RWPE1 (cell line): Measurements from ENCODE around the gene SFMBT1.

Experiments
- CTCF ChIA-PET: fragments of 350-600 bp; sonication (Branson Sonifier 250); formaldehyde crosslinking; extraction: SDS; loops from one replicate; lab custom pipeline; 2021; lab: Yijun Ruan, JAX
- POLR2A ChIA-PET: fragments of 400-600 bp; formaldehyde crosslinking; extraction: SDS; loops from one replicate; lab custom pipeline; 2020; ENCODE audit warnings: antibody characterized with exemption; ENCODE audit not compliant: low non-redundant PET; lab: Yijun Ruan, JAX
- DNase-seq: peaks from one replicate; pipeline ENCODE4 v3.0.0; 2012; ENCODE audit warnings: low spot score
- H3K27ac ChIP-seq: fragments of 450-650 bp; 2 replicates; pipeline ENCODE4 v1.5.1; 2017
- TF ChIP-seq, protein P1 (sequence below): fragments of 450-650 bp; conservative IDR thresholded peaks from 2 replicates; pipeline ENCODE4 v1.5.1; 2017; ENCODE audit warnings: low read depth, mild to moderate bottlenecking

Gene SFMBT1

DNA sequence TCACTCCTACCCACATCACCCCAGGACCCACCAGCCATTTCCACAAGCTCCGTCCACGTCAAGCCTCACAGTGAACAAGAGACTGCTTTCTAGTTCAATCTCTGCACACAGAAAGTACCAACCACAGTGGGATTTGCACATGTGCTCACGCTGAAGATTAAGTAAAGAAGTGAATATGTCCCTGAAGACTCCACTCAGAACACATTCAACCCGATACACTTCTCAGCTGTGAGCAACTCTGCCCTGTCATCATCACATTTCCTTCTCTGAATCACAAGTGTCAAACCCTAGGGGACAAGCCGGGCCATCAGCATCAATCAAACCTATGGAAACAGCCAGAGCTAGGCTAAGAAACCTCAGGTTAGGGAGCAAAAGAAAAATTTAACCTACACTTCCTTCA lies 150.5 kb downstream of the SFMBT1 start:
- DNase-seq = no peak
- CTCF ChIA-PET = no interaction called here
- POLR2A ChIA-PET = no interaction called here
- TF ChIP-seq, protein P1, sequence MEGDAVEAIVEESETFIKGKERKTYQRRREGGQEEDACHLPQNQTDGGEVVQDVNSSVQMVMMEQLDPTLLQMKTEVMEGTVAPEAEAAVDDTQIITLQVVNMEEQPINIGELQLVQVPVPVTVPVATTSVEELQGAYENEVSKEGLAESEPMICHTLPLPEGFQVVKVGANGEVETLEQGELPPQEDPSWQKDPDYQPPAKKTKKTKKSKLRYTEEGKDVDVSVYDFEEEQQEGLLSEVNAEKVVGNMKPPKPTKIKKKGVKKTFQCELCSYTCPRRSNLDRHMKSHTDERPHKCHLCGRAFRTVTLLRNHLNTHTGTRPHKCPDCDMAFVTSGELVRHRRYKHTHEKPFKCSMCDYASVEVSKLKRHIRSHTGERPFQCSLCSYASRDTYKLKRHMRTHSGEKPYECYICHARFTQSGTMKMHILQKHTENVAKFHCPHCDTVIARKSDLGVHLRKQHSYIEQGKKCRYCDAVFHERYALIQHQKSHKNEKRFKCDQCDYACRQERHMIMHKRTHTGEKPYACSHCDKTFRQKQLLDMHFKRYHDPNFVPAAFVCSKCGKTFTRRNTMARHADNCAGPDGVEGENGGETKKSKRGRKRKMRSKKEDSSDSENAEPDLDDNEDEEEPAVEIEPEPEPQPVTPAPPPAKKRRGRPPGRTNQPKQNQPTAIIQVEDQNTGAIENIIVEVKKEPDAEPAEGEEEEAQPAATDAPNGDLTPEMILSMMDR = no peak
- H3K27ac ChIP-seq = no peak overlapping the region

DNA sequence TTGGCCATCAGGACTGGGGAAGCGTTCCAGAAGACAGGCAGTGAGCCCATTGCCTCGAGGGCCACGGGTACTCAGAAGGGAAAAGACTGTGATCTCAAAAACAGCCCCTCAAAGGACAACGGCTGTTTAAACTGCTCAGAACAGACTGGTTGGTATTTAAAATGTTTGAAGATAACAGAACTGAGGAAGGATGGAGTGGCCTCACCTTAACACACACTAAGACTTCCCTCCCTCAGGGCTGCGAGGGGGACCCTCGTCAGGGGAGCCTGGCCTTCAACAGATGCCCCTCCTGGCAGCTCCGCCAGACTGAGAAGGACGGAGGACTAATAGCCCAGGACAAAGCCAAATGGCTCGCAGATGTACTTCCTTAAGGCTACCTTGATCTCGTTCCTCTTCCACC lies 151.1 kb downstream of the SFMBT1 start:
- no peak overlapping the region for H3K27ac ChIP-seq
- CTCF ChIA-PET = no interaction called here
- POLR2A ChIA-PET = no interaction called here
- no peak for DNase-seq
- TF ChIP-seq, protein P1 = no peak

DNA sequence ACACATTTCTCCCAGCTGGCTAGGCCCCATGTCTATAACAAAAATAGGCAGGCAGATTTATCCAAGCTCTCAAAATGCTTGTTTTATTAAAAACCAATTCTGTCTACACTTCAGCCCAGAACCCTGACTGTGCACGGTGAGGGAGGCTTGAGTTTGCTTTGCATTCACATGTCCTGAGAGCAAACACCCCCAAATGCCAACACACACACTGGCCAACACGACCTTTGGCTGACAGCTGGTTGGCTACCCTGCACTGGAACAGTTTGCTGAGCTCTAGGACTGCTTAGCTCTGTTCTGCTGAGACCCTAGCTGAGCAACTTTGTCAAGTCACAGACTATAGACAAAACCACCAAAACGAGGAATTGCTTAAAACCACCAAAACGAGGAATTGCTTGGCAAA lies 152.2 kb downstream of the SFMBT1 start:
- no peak for DNase-seq
- POLR2A ChIA-PET = no interaction called here
- CTCF ChIA-PET = no interaction called here
- TF ChIP-seq, protein P1 = no peak
- no peak overlapping the region for H3K27ac ChIP-seq

DNA sequence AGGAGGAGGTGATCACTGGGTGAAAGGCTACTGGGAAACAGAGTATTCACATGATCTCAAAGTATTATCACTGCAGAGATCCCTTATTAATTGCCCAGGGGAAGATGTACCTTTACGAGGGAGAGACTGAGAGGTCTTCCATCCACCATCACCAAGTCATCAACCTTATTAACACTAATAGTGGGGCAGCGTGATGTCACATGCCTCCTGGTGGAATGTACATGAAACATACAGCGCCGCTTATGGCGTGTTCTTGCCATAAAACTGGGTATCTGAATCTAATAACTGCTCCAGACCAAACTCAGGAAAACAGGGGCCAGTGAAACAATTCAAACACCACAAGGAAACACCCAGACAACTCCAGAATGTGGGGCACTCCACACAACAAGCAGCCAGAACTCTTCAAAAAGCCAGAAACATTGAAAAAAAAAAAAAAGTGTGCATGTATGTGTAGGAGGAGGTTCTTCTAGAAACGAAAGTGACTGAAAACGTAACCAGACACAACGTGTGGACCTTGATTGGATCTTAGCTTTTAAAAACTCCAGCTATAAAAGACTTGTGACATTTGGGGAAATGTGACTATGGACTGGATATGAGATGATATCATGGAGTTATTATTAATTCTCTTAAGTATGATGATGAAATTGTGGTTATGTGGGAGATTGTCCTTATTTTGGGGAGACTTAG lies 153.1 kb downstream of the SFMBT1 start:
- ChIA-PET POLR2A (no interaction called here), CTCF (interaction anchor here (0.6 kb wide), 1 partner anchor 414 kb away, joined by 3 read pairs; no protein-coding TSS in a partner anchor)
- H3K27ac ChIP-seq = no peak overlapping the region
- no peak for DNase-seq
- TF ChIP-seq, protein P1 = no peak

DNA sequence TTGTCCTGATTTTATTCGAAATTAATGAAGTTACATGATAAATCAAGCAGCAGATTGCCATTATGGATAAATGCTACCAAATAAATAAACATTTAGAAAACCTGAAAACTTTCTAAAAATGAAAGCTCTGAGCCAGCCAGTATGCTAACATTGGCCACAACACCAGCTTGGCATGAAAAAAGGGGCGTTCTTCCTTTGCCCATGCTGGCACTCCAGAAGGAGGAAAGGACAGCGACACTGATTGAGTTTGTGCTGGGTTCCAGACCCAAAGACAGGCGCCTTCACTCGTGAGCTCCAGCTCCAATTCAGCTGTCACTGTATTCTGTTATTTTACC lies 153.6 kb downstream of the SFMBT1 start:
- no peak overlapping the region for H3K27ac ChIP-seq
- ChIA-PET POLR2A (no interaction called here), CTCF (no interaction called here)
- DNase-seq = no peak
- TF ChIP-seq, protein P1 = no peak

DNA sequence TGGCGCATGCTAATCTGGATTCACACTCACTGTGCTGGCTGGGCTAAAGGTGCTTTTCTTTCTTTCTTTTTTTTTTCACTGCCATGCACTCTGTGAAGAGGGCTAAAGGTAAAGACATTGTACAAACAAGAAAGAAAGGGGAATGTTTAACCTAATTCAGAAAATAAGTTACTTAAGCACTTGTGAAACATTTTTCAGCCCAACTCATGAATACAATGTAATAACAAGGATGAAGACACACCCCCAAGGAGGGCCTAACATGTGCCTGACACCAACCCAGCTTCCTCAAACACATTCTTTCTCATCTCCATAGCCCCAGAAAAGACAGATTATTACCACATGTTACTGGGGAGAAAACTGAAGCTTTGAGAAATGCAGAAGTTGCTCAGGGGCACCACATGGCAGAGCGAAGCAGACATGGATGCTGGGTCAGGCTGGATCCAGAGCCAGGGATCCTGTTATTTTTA lies 154.2 kb downstream of the SFMBT1 start:
- DNase-seq = no peak
- ChIA-PET CTCF (no interaction called here), POLR2A (no interaction called here)
- TF ChIP-seq, protein P1 = no peak
- H3K27ac ChIP-seq = no peak overlapping the region
